Stimulated activated CD4-positive, alpha-beta T cell treated with anti-CD3 and anti-CD28 coated beads, Interleukin-2, amount 100 ng/mL, for 24 hours (primary cell): Measurements from ENCODE around the gene LRRC45.

Experiments used
- DNase-seq, 2 donors: peaks; one replicate each; pipeline ENCODE4 v3.0.0-alpha.2; 2020

Gene LRRC45

GRCh38 chr17:82053556-82054263, 30.6 kb downstream of the LRRC45 start:
- no peak for DNase-seq

DNA sequence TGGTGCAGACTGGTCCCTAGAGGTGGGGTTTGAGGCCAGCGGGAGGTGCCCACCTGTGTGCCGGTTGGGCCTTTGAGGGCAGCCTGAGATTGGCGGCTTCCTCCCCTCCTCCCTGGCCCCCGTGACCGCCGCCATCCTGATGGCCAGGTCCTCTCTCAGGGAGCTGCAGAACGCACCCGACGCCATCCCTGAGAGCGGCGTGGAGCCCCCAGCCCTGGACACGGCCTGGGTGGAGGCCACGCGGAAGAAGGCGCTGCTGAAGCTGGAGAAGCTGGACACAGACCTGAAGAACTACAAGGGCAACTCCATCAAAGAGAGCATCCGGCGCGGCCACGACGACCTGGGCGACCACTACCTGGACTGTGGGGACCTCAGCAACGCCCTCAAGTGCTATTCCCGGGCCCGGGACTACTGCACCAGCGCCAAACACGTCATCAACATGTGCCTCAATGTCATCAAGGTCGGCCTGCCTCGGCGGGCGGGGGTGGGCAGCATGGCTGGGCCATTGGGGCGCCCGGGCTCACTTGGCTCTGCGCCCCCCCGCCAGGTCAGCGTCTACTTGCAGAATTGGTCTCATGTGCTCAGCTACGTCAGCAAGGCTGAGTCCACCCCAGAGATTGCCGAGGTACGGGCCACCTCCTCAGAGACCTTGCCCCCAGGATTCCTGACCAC, 31.4 kb downstream of the LRRC45 start:
- no peak for DNase-seq

DNA sequence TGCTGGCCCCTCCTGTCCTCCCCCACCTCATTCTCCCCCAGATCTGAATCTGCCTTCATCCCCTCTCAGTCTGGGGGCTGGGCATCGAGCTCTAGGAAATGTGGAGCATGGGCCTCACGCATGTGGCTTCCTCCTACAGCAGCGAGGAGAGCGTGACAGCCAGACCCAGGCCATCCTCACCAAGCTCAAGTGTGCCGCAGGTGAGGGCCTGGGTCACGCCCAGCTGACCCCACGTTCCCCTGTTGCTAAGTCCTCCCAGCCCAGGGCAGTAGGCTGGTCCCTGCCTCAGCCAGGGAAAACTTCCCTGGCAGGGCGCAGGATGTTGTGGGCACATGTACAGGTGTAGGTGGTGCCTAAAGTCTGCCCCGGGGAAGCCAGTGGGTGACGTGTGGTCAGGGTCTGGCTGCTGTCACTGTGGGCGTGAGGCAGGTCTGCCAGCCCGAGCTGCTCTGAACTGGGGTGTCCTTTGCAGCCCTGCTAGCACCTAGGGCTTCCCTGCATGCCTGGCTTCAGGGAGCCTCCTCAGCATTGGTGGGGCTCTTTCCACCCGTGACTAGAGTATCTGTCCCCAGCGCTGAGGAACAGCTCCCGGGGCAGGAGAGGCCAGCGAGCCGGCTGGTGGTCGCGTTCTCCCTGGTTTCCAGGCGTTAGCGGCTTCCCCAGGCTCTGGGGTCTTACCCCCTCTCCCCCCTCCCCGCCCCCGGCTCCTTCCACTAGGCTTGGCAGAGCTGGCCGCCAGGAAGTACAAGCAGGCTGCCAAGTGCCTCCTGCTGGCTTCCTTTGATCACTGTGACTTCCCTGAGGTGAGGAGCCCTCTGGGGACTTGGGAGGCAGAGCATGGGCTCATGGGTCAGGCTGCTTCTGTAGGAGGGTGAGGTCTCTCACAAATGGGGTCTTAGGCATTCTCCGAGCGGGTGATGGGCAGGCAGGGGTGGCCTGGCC, 32.2 kb downstream of the LRRC45 start:
- DNase-seq = no peak

GRCh38 chr17:82055965-82056728, 33.0 kb downstream of the LRRC45 start:
- DNase-seq = peak in 1 of 2 donors; percentile 11

- no peak for DNase-seq
Measured at GRCh38 chr17:82056729-82057621, 33.9 kb downstream of the LRRC45 start.

- DNase-seq = no peak
Measured at GRCh38 chr17:82058230-82058854, 35.2 kb downstream of the LRRC45 start.

GRCh38 chr17:82058855-82059249, 35.7 kb downstream of the LRRC45 start:
- no peak for DNase-seq

- DNase-seq = peak in 1 of 2 donors; percentile 5
Measured at GRCh38 chr17:82059272-82060000, 36.3 kb downstream of the LRRC45 start.

DNA sequence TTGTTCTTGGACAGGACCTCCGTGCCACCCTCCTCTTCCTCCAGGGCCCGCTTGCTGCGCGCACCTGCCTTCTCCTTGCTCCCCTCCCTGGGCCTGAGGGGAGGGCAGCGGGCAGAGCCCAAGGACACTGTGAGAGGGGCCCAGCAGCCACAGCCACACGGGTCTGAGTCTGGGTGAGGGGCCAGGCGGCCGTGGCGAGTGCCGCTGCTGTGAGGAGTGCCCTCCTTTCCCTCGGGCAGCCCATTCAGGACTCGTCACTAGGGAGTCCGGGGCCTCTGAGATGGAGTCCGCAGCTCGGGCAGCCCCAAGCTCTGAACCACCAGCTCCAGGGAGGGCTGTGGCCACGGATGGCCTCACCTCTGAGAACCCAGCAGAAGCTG, 36.9 kb downstream of the LRRC45 start:
- DNase-seq = no peak

DNA sequence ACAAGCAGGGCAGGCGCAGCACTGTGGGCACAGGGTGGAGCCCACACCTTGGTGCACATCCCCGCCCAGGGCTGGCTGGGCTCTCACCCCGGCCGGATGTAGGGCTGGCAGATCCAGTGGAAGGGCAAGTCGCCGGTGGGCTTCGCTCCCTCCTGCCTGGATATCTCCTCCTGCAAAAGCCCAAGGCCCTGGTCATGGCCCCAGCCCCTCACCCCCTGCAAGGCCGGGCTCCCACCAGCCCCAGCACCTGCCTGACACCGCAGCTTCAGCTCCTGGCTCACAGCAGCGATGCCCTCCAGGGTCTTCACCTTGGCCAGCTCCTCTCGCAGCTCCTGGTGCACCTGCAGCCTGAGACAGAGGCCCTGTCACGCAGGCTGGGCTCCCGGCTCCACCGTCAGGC, 37.5 kb downstream of the LRRC45 start:
- DNase-seq = no peak

DNA sequence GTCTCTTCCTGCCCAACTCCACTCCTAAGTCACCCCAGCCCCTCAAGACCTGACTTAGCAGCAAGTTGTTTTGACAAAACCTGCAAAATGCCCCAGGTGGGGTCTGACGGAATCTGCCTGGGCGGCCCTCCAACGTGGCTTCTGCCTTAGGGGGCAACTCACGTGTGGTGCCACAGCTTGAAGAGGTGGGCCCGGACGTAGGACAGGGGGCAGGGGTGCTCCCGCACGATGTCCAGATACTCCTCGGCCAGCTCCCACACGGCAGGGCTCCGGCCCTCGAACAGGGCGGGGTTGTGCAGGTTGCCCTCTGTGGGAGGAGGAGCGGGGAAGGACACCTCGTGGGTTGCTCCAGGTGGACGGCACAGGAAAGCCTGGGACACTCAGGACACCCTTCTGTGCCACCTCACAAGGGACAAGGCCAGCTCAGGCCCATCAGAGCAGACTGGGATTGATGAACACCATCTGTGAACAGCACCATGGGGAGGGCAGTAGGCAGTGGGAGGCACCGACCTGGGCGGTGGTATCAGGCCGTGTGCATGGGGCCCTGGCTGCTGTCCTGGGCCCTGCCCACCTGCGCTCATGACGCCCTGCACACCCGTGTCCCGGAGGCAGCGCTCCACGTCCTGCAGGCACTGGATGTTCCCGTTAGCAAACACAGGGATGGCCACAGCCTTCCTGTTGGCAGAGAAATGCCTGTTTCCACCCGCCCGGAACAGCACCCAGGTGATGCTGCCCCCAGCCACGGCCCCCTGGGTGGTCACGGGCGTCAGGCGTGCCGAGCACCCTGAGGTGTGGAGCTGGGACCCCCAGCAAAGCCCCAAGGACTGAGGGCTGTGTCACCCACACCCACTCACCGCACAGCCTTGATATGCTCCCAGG, 38.2 kb downstream of the LRRC45 start:
- DNase-seq = no peak

- DNase-seq = peak in 1 of 2 donors; percentile 1
Measured at GRCh38 chr17:82062076-82062983, 39.2 kb downstream of the LRRC45 start.

DNA sequence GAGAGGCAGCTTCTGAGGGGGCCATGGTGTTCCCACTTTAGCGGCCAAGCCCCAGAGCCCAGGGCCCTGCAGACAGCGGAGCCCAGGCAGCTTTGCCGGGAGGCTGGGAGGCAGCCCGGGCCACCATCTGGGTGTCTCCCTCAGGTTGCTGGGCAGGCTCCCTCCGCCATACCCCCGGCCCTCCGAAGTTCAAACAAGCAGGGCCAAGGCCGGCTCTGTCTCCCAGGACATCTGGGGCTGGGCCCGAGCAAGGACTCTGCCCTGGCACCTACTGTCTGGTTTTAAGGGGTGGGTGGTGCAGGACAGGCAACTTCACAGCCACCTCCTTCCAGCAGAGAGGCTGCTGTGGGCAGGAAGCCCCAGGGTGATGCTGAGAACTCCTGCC, 39.9 kb downstream of the LRRC45 start:
- no peak for DNase-seq

- no peak for DNase-seq
Measured at GRCh38 chr17:82063424-82064415, 40.6 kb downstream of the LRRC45 start.

- no peak for DNase-seq
Measured at GRCh38 chr17:82064433-82065192, 41.5 kb downstream of the LRRC45 start.

DNA sequence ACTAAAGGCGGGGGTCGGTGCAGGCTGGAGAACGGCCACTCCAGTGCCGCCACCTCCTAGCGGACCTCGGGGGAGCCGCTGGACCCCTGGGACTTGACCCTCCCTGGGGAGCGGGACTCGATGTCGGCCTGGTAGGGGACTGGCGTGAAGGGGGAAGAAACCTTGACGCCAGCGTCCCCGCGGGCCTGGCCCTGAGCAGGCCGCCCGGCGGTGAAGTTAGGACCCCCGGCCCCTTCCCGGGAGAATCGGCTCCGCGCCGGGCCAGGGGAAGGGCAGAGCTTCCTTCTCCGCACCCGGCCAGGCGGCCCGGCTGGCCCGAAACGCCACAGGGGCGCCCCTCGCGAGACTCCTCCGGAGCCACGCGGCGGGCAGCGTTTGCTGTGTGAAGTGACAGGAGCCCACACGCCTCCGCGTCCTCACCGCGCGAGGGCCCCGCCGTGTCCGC, 42.1 kb downstream of the LRRC45 start:
- DNase-seq = no peak
